Type B pancreatic cell (in vitro differentiated cells): ENCODE results near the gene CCNB3. TPM values are rescaled to one million over a fixed set of nuclear protein-coding genes. Genes with fewer than 3 reads are reported as not detected.

Experiments used
- DNase-seq: peaks from one replicate; pipeline ENCODE4 v3.0.0; 2021; ENCODE audit warnings: mixed read lengths; ENCODE audit not compliant: unreplicated experiment; ENCODE audit errors: extremely low spot score
- H3K27ac Mint-ChIP-seq: 2 replicates; pipeline ENCODE4 v1.8.0; 2021; ENCODE audit warnings: mild to moderate bottlenecking, mixed read lengths
- H3K27me3 Mint-ChIP-seq: 2 replicates; pipeline ENCODE4 v1.8.0; 2021; ENCODE audit warnings: mixed read lengths
- H3K36me3 Mint-ChIP-seq: 2 replicates; pipeline ENCODE4 v1.8.0; 2021; ENCODE audit warnings: mixed read lengths
- H3K4me1 Mint-ChIP-seq: one replicate; pipeline ENCODE4 v1.8.0; 2021; ENCODE audit warnings: mixed read lengths; ENCODE audit not compliant: unreplicated experiment
- H3K4me3 Mint-ChIP-seq: 2 replicates; pipeline ENCODE4 v1.8.0; 2021; ENCODE audit warnings: mild to moderate bottlenecking, mixed read lengths
- H3K9me3 Mint-ChIP-seq: 2 replicates; pipeline ENCODE4 v1.8.0; 2021; ENCODE audit warnings: mixed read lengths
- CTCF ChIP-seq: fragments of 200-600 bp; sonication (generic); conservative IDR thresholded peaks from 2 replicates; pipeline ENCODE4 v1.5.0; 2021; ENCODE audit warnings: antibody characterized with exemption, mild to moderate bottlenecking
- total RNA-seq: library from RNA; stranded (reverse); gene quantifications from 2 replicates; pipeline ENCODE4 v1.2.1, GENCODE V29; 2021; ENCODE audit warnings: low replicate concordance

CCNB3 gene
- total RNA-seq, 1 donor from 2014 or later: 0.39 TPM

DNA sequence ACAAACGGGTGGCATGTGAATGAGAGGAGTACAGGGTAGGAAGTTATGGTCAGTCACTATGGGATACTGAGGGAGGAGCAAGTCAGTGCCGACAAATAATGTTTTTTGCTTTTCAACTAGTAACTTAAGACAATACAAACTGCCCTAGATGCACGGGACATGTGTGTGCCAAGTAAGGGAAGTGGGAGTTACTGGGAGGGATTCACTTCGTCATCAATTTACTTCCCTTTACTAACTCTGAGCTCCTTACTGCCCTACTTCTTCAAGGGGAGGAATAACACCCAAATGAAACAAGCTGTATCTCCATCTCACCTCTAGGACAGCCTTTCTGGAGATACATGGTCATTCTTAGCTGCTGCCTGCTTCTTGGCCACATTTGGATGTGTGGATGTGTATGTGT, 168.4 kb downstream of the CCNB3 start:
- DNase-seq: no peak
- H3K4me3 Mint-ChIP-seq: no peak overlapping the region
- no peaks in the 10 kb centered on the region for H3K36me3 Mint-ChIP-seq
- TF ChIP-seq CTCF: no peak
- H3K27ac Mint-ChIP-seq: no peak overlapping the region
- no peaks in the 10 kb centered on the region for H3K4me1 Mint-ChIP-seq
- no peaks in the 10 kb centered on the region for H3K9me3 Mint-ChIP-seq
- H3K27me3 Mint-ChIP-seq: no peaks in the 10 kb centered on the region

DNA sequence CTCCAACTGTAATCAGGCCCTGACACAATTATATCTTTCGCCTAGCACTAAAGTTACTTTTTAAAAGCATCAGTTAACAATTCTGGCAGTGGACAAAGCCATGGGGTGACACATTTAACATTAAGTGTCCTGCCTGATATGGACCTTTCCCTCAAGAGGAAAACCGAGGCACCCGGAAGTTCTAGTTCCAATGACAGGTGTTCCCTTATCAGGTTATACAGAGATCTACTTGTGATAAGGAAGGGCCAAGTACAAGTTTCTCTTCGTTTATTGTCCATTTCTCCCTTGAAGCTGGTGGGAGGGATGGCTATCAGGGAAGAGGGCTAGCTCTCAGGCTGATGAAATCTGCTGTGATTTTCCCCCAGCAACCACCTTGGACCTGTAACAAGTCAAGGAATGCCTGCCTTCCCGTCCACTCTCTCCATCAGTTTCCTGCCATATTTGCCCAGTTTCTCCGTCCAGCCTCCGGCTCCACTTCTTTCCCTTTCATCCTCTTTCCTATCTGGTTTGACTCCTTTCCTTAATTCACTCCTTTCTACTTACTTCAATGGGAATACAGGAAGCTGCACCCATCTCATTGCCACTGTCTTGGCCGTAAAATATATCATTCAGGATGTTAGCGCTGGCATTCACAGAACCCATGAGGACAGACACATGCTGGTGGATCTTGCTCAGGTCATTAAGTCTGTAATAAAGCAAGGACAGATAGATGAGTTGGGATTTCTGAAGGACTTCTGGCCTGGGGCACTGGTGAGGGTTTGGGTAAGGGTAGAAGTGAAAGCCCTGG, 171.1 kb downstream of the CCNB3 start:
- H3K4me1 Mint-ChIP-seq: no peaks in the 10 kb centered on the region
- TF ChIP-seq CTCF: no peak
- no peak overlapping the region for H3K4me3 Mint-ChIP-seq
- no peaks in the 10 kb centered on the region for H3K27me3 Mint-ChIP-seq
- DNase-seq: no peak
- H3K9me3 Mint-ChIP-seq: no peaks in the 10 kb centered on the region
- no peak overlapping the region for H3K27ac Mint-ChIP-seq
- no peaks in the 10 kb centered on the region for H3K36me3 Mint-ChIP-seq

DNA sequence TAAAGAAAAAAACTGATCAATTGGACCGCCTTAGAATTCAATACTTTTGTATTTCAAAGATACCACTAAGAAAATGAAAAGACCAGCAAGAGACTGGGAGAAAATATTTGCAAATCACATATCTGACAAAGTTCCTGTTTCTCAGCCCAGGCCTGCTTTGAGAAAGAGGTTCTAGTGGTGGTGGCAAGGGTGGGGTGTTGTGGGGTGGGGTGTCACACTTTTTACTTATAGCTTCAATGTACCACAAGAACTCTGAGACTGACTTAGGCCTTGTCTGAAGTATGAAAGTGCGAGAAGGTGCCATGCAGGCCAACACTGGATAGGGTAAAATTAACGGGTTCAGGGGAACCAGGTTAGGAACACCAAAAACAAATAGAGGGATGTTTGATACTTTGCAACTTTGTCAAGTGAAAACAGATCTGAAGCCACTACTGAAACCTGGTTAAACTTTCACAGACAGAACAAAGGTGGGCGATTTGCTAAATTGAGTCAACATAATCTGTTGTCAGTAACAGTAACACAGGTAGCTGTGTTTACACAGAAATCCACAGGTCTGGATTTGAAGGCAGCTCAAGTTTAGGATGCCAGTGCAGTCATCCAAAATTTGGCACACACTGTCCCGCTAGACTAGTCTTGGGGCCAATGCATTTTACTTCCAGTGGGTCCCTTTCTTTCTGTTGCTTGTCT, 177.3 kb downstream of the CCNB3 start:
- no peaks in the 10 kb centered on the region for H3K9me3 Mint-ChIP-seq
- H3K36me3 Mint-ChIP-seq: no peaks in the 10 kb centered on the region
- DNase-seq: no peak
- no peaks in the 10 kb centered on the region for H3K27me3 Mint-ChIP-seq
- TF ChIP-seq CTCF: no peak
- H3K4me1 Mint-ChIP-seq: no peaks in the 10 kb centered on the region
- no peak overlapping the region for H3K4me3 Mint-ChIP-seq
- no peak overlapping the region for H3K27ac Mint-ChIP-seq

GRCh38 chrX:50386520-50386919, 182.0 kb downstream of the CCNB3 start:
- Mint-ChIP-seq H3K36me3 (no peaks in the 10 kb centered on the region), H3K9me3 (no peaks in the 10 kb centered on the region), H3K4me1 (no peaks in the 10 kb centered on the region), H3K27me3 (no peaks in the 10 kb centered on the region), H3K27ac (no peak overlapping the region), H3K4me3 (no peak overlapping the region)
- no peak for TF ChIP-seq CTCF
- no peak for DNase-seq

DNA sequence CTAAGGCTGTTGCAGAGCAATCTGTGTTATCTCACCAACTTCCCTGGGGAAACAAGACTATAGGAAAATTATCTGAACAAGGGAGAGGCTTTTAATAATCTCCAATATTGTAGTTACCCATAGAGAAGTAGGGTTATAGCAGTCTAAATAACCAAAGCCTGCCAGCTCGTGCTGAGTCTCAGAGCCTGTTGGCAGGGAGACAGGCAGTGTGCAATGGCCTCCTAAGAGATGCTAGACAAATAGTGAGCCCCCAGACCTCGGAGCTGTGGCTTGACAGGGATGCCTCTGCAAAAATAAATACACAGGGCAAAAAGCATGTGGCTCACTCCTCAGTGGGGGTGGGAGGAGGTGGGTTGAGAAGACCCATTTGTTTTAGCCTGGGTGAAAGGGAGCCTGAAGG, 189.3 kb downstream of the CCNB3 start:
- TF ChIP-seq CTCF: no peak

More for the DNA sequence above, 189.3 kb downstream of the CCNB3 start:
- no peaks in the 10 kb centered on the region for H3K36me3 Mint-ChIP-seq
- no peak overlapping the region for H3K4me3 Mint-ChIP-seq
- H3K27ac Mint-ChIP-seq: no peak overlapping the region
- no peaks in the 10 kb centered on the region for H3K9me3 Mint-ChIP-seq
- H3K27me3 Mint-ChIP-seq: no peaks in the 10 kb centered on the region
- DNase-seq: no peak
- H3K4me1 Mint-ChIP-seq: no peaks in the 10 kb centered on the region

Other genes starting within 250 kb of the CCNB3 start
- not detected in 2 replicates for gene AKAP4, start 3.8 kb upstream of the CCNB3 start, total RNA-seq